GM12865 (cell line): ENCODE results near the gene GATAD2B.

Experiments
- DNase-seq: peaks from one replicate; pipeline ENCODE4 v3.0.0; 2010; ENCODE audit warnings: low read depth
- H3K4me3 ChIP-seq: 2 replicates; pipeline ENCODE4 v1.5.1; 2011; ENCODE audit warnings: mild to moderate bottlenecking, low read depth, low read length, control low read depth
- CTCF ChIP-seq: IDR thresholded peaks from 2 replicates; pipeline ENCODE4 v1.5.1; 2011; ENCODE audit warnings: low read length, control low read depth, low read depth, inconsistent platforms; ENCODE audit not compliant: insufficient read depth; ENCODE audit errors: missing control alignments

The GATAD2B gene

GRCh38 chr1:153872331-153872730, 50.4 kb downstream of the GATAD2B start:
- DNase-seq: no peak
- no peak for TF ChIP-seq CTCF
- H3K4me3 ChIP-seq: no peak overlapping the region

GRCh38 chr1:153869486-153869885, 53.3 kb downstream of the GATAD2B start:
- no peak for TF ChIP-seq CTCF
- no peak for DNase-seq
- no peak overlapping the region for H3K4me3 ChIP-seq

- no peak for TF ChIP-seq CTCF
- H3K4me3 ChIP-seq: peak overlapping the region; percentile 40
- peak; percentile 67 for DNase-seq
These were observed 56.5 kb downstream of the GATAD2B start for GRCh38 chr1:153866045-153866850.

GRCh38 chr1:153860285-153860684, 62.5 kb downstream of the GATAD2B start:
- no peak for DNase-seq
- no peak overlapping the region for H3K4me3 ChIP-seq
- no peak for TF ChIP-seq CTCF

GRCh38 chr1:153857505-153857904, 65.3 kb downstream of the GATAD2B start:
- H3K4me3 ChIP-seq: no peak overlapping the region
- TF ChIP-seq CTCF: no peak
- DNase-seq: no peak

GRCh38 chr1:153856763-153857162, 66.0 kb downstream of the GATAD2B start:
- DNase-seq: no peak
- TF ChIP-seq CTCF: no peak
- no peak overlapping the region for H3K4me3 ChIP-seq

GRCh38 chr1:153852170-153852569, 70.6 kb downstream of the GATAD2B start:
- DNase-seq: no peak
- no peak for TF ChIP-seq CTCF
- no peak overlapping the region for H3K4me3 ChIP-seq
